A673 (cell line): ENCODE data around the gene TEX2.

Experiments used
- CTCF ChIP-seq: fragments of 300-800, 200-600 bp; sonication (generic); conservative IDR thresholded peaks from 2 replicates; pipeline ENCODE4 v1.5.1; 2017; ENCODE audit warnings: low read depth, mild to moderate bottlenecking, antibody characterized with exemption, low read length, moderate library complexity, mixed read lengths
- EZH2 ChIP-seq: fragments of 200-600 bp; sonication (generic); IDR thresholded peaks from 2 replicates; pipeline ENCODE4 v1.6.1; 2017; ENCODE audit warnings: borderline replicate concordance, low read depth, mild to moderate bottlenecking, mixed read lengths, antibody characterized with exemption, low read length; ENCODE audit not compliant: poor library complexity, severe bottlenecking

GRCh38 chr17:64176556-64176955 is 86.5 kb downstream of the TEX2 start:
- TF ChIP-seq CTCF (no peak), EZH2 (no peak)
